OCI-LY1 (cell line): Measurements from ENCODE around the gene INPP4A.
A peak's percentile ranks its signal among the peaks of the same experiment; 100 is the strongest.

Experiments used
- H2AFZ ChIP-seq: fragments of 200-600 bp; sonication (generic), shearing (Covaris generic); 2 replicates; pipeline ENCODE4 v1.6.0; 2014; ENCODE audit warnings: antibody characterized with exemption, mild to moderate bottlenecking, low read length
- H3F3A ChIP-seq: fragments of 200-600 bp; sonication (generic), shearing (Covaris generic); 2 replicates; pipeline ENCODE4 v1.6.0; 2014; ENCODE audit warnings: mild to moderate bottlenecking, antibody characterized with exemption, low read length, moderate library complexity; ENCODE audit not compliant: insufficient read depth
- H3K27ac ChIP-seq: fragments of 200-600 bp; sonication (generic); 2 replicates; pipeline ENCODE4 v1.5.1; 2014; ENCODE audit warnings: low read length, mixed run types, mild to moderate bottlenecking, low read depth; ENCODE audit not compliant: poor library complexity, severe bottlenecking
- H3K27me3 ChIP-seq: fragments of 200-600 bp; sonication (generic); 2 replicates; pipeline ENCODE4 v1.6.0; 2014; ENCODE audit warnings: antibody characterized with exemption, mild to moderate bottlenecking, low read length, moderate library complexity; ENCODE audit not compliant: insufficient read depth
- H3K36me3 ChIP-seq: fragments of 200-600 bp; sonication (generic); 2 replicates; pipeline ENCODE4 v1.6.1; 2014; ENCODE audit warnings: mild to moderate bottlenecking, antibody characterized with exemption, low read length, moderate library complexity, mixed read lengths; ENCODE audit not compliant: insufficient read depth
- H3K4me1 ChIP-seq: fragments of 200-600 bp; sonication (generic); 2 replicates; pipeline ENCODE4 v1.5.1; 2014; ENCODE audit warnings: mild to moderate bottlenecking, low read length, moderate library complexity; ENCODE audit not compliant: insufficient read depth, severe bottlenecking
- H3K4me2 ChIP-seq: fragments of 200-600 bp; sonication (generic), shearing (Covaris generic); 2 replicates; pipeline ENCODE4 v1.6.1; 2014; ENCODE audit warnings: low read length
- H3K4me3 ChIP-seq: fragments of 200-600 bp; sonication (generic); 2 replicates; pipeline ENCODE4 v1.5.1; 2014; ENCODE audit warnings: low read length, low read depth, mild to moderate bottlenecking, mixed read lengths; ENCODE audit not compliant: poor library complexity, severe bottlenecking
- H3K79me2 ChIP-seq: fragments of 200-600 bp; shearing (Covaris generic); 2 replicates; pipeline ENCODE4 v1.6.1; 2016; ENCODE audit warnings: mixed run types, low read length, mixed read lengths; ENCODE audit not compliant: insufficient read depth
- H3K9ac ChIP-seq: fragments of 200-600 bp; sonication (generic), shearing (Covaris generic); 2 replicates; pipeline ENCODE4 v1.6.1; 2014; ENCODE audit warnings: mild to moderate bottlenecking, low read length, mixed read lengths
- H3K9me2 ChIP-seq: fragments of 200-600 bp; sonication (generic), shearing (Covaris generic); 2 replicates; pipeline ENCODE4 v1.6.1; 2014; ENCODE audit warnings: low read depth, mild to moderate bottlenecking, low read length, mixed read lengths
- H3K9me3 ChIP-seq: fragments of 200-600 bp; shearing (Covaris generic); 2 replicates; pipeline ENCODE4 v1.6.1; 2014; ENCODE audit warnings: low read length, mixed read lengths
- H4K20me1 ChIP-seq: fragments of 200-600 bp; sonication (generic), shearing (Covaris generic); 2 replicates; pipeline ENCODE4 v1.6.0; 2016; ENCODE audit warnings: mild to moderate bottlenecking, low read length; ENCODE audit not compliant: insufficient read depth
- EZH2 ChIP-seq: fragments of 200-600 bp; sonication (generic), shearing (Covaris generic); IDR thresholded peaks from 2 replicates; pipeline ENCODE4 v1.8.0; 2017; ENCODE audit warnings: borderline replicate concordance, mixed run types, mild to moderate bottlenecking, antibody characterized with exemption, low read length, moderate library complexity, mixed read lengths
- TF ChIP-seq, protein P1 (sequence below): fragments of 200-600 bp; sonication (generic), shearing (Covaris generic); IDR thresholded peaks from 2 replicates; pipeline ENCODE4 v1.5.1; 2017; ENCODE audit warnings: mild to moderate bottlenecking, antibody characterized with exemption, low read length, moderate library complexity, mixed read lengths

Gene INPP4A

DNA sequence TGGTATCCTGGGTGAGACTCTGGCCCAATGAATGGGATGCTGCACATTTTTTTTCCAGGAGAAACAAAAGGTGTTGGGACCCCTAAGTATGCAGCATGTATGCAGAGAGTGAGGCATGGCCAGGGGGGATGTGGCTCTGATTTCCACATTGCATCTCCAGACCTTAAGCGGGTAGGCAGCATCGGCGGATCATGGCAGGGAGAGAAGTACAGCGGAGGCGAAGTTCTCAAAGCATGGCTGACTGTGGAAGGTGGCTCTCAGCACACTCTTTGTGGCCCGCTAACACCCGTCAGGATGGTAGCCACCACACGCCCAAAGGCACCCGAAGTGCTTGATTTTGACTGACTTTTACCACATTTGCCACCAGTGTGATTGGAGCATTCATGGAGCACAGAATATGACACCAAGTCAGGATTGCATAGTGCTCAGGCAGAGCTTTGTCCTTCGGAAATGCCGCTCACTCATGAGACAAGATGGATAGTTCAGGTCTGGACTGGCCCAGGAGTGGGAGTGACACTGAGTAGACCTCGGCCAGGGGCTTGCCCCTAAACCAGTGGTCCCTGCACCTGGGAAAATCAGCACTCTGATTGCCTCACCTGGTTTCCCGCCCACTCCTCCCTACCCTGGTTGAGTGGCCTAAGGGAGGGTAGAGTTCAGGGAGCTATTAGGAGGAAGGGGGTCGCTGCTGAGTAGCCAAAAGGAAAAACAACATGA is 14.2 kb downstream of the INPP4A start:
- no peak overlapping the region for H3K27ac ChIP-seq
- no peak overlapping the region for H3K9ac ChIP-seq
- no peak overlapping the region for H3K4me3 ChIP-seq
- no peaks in the 10 kb centered on the region for H3K36me3 ChIP-seq
- no peaks in the 10 kb centered on the region for H3K79me2 ChIP-seq
- H4K20me1 ChIP-seq, result no peaks in the 10 kb centered on the region
- no peaks in the 10 kb centered on the region for H3K9me3 ChIP-seq
- H3F3A ChIP-seq, result no peaks in the 10 kb centered on the region
- H2AFZ ChIP-seq, result no peak overlapping the region
- TF ChIP-seq, protein P1, sequence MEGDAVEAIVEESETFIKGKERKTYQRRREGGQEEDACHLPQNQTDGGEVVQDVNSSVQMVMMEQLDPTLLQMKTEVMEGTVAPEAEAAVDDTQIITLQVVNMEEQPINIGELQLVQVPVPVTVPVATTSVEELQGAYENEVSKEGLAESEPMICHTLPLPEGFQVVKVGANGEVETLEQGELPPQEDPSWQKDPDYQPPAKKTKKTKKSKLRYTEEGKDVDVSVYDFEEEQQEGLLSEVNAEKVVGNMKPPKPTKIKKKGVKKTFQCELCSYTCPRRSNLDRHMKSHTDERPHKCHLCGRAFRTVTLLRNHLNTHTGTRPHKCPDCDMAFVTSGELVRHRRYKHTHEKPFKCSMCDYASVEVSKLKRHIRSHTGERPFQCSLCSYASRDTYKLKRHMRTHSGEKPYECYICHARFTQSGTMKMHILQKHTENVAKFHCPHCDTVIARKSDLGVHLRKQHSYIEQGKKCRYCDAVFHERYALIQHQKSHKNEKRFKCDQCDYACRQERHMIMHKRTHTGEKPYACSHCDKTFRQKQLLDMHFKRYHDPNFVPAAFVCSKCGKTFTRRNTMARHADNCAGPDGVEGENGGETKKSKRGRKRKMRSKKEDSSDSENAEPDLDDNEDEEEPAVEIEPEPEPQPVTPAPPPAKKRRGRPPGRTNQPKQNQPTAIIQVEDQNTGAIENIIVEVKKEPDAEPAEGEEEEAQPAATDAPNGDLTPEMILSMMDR, result no peak
- TF ChIP-seq EZH2, result no peak
- no peak overlapping the region for H3K4me2 ChIP-seq
- no peaks in the 10 kb centered on the region for H3K27me3 ChIP-seq
- H3K9me2 ChIP-seq, result no peaks in the 10 kb centered on the region
- H3K4me1 ChIP-seq, result peaks cover 47% of the 10 kb centered on the region

DNA sequence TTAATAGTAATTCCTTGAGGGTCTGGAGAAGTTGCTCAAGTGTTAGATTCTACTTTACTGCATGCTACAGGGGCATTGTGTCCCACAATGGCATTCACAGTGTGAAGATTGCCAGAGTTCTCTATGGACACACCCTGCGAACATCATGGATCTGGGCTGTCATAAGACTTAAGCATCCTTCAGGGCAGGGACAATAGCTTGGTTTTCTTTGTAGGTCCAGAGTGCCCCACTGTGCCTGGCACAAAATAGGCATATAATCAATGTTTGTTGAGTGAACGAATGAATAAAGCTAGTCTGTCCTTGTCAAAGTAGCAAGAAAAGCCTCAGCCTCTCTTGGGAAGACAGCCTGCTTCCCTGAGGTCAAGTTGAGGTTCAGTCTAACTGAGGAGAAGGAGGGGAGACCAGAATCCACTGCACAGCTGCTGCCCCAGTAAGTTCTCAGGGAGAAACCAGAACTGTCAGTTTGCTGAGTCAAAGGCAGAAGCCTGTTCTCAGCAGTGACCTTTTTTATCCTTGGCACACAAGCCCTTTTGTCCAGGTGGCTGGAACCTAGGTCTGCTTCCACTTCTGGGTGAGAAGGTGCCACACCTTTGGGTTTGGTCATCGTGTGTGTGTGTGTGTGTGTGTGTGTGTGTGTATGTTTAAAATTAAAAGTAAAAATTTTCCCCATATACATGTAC is 15.0 kb downstream of the INPP4A start:
- Histone ChIP-seq H3K36me3 (no peaks in the 10 kb centered on the region), H3K9me2 (no peaks in the 10 kb centered on the region), H3K9me3 (no peaks in the 10 kb centered on the region), H3K4me2 (no peak overlapping the region), H3K9ac (no peak overlapping the region), H3K27me3 (no peaks in the 10 kb centered on the region), H3K79me2 (no peaks in the 10 kb centered on the region), H2AFZ (no peak overlapping the region), H4K20me1 (no peaks in the 10 kb centered on the region), H3K27ac (peak overlapping the region; percentile 72), H3K4me3 (no peak overlapping the region), H3K4me1 (peaks cover 49% of the 10 kb centered on the region), H3F3A (no peaks in the 10 kb centered on the region)
- TF ChIP-seq EZH2, result no peak
- TF ChIP-seq, protein P1, result no peak

DNA sequence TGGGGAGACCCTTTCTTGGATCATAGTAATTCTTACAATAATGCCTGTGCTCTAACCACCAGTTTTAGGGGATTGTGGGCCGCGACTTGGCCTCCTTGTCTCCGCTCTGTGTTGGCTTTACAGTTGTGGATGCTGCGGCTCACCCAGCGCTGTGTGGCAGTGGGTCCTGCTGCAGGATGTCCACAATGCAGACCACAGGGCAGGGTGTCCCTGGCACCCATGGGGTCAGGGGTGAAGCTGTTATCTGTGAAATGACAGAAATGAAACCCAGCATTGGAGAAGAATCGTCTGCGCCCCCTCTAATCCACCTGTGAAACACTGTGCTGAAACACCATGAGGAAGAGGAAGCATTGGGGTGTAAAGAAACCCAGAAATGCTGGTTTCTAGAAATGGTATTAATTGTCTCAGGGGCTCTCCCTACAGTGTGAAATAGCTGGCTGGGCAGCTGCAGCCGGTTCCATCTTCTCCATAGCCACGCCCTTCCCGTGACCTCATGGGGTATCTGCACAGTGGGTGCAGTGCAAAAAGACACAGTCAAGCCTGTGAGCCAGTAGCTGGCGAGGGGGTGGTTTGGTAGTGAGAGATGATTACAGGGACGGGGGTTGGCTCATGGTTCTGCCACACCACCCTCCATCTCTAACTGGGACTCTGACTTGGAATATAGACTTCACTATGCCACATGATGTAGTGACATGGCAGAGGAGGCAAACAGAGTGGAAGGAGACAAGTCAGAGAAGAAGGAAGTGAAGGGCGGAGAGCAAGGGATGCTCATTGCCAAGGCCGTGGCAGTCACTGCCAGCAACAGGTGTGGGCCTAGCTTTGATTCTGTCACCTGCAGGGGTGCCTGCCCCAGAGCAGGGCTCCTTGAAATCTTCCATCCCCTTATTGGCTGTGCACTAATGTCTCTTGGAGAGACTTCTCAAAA is 16.2 kb downstream of the INPP4A start:
- Histone ChIP-seq H3K9ac (peak overlapping the region; percentile 20; the same call in 1 of the 2 replicates), H3K4me2 (peak overlapping the region; percentile 45; the same call in 1 of the 2 replicates), H2AFZ (no peak overlapping the region), H3K27ac (peak overlapping the region; percentile 72), H3K9me2 (no peaks in the 10 kb centered on the region), H3K36me3 (no peaks in the 10 kb centered on the region), H4K20me1 (no peaks in the 10 kb centered on the region), H3K79me2 (no peaks in the 10 kb centered on the region), H3K4me3 (no peak overlapping the region), H3F3A (no peaks in the 10 kb centered on the region), H3K27me3 (no peaks in the 10 kb centered on the region), H3K9me3 (no peaks in the 10 kb centered on the region), H3K4me1 (peaks cover 49% of the 10 kb centered on the region)
- TF ChIP-seq, protein P1, result no peak
- no peak for TF ChIP-seq EZH2
